Hematopoietic multipotent progenitor cell treated with erythropoietin and hydrocortisone succinate and interleukin-3 and kit ligand, for 6 days (in vitro differentiated cells): ENCODE data around the gene EIF1.

ENCODE experiments used
- DNase-seq: peaks from one replicate; pipeline ENCODE4 v3.0.0-alpha.2; 2015

The EIF1 gene

GRCh38 chr17:41738801-41739112 lies 50.1 kb downstream of the EIF1 start:
- DNase-seq = no peak

GRCh38 chr17:41739661-41740352 lies 51.1 kb downstream of the EIF1 start:
- no peak for DNase-seq

GRCh38 chr17:41740506-41740905 lies 51.8 kb downstream of the EIF1 start:
- DNase-seq = no peak

- no peak for DNase-seq
Measured at GRCh38 chr17:41741709-41742108, 53.0 kb downstream of the EIF1 start.
